NB4 (cell line): ENCODE data around the gene WDR45.

Source experiments
- DNase-seq: peaks from one replicate; pipeline ENCODE4 v3.0.0; 2010; ENCODE audit warnings: low read depth
- H3K4me3 ChIP-seq: one replicate; pipeline ENCODE4 v1.5.1; 2011; ENCODE audit warnings: mild to moderate bottlenecking, low read depth, low read length, moderate library complexity
- CTCF ChIP-seq: IDR thresholded peaks from one replicate; pipeline ENCODE4 v1.5.1; 2012; ENCODE audit warnings: low read depth, low read length
- MAX ChIP-seq: IDR thresholded peaks from 2 replicates; pipeline ENCODE4 v1.6.1; 2011; ENCODE audit warnings: low read depth, low read length
- MYC ChIP-seq: IDR thresholded peaks from 2 replicates; pipeline ENCODE4 v1.6.1; 2011; ENCODE audit warnings: low read depth, low read length
- POLR2A ChIP-seq: IDR thresholded peaks from 2 replicates; pipeline ENCODE4 v1.6.1; 2011; ENCODE audit warnings: mild to moderate bottlenecking; ENCODE audit not compliant: insufficient read length; ENCODE audit errors: extremely low read depth

WDR45 gene

GRCh38 chrX:49089553-49089952, 9.9 kb upstream of the WDR45 start:
- H3K4me3 ChIP-seq = no peak overlapping the region
- no peak for TF ChIP-seq MYC
- no peak for TF ChIP-seq POLR2A
- TF ChIP-seq MAX = no peak
- TF ChIP-seq CTCF = no peak
- no peak for DNase-seq

- DNase-seq = peak; percentile 24
- TF ChIP-seq POLR2A (no peak), CTCF (no peak), MAX (no peak), MYC (no peak)
- no peak overlapping the region for H3K4me3 ChIP-seq
Measured at GRCh38 chrX:49082271-49082871, 2.7 kb upstream of the WDR45 start.

- no peak overlapping the region for H3K4me3 ChIP-seq
- TF ChIP-seq MYC (no peak), MAX (no peak), POLR2A (no peak), CTCF (no peak)
- DNase-seq = no peak
Measured at GRCh38 chrX:49077941-49078340, 1.7 kb downstream of the WDR45 start.

GRCh38 chrX:49075347-49075746, 4.3 kb downstream of the WDR45 start:
- DNase-seq = peak; percentile 12
- H3K4me3 ChIP-seq = no peak overlapping the region
- TF ChIP-seq POLR2A (no peak), MYC (no peak), CTCF (peak; percentile 16), MAX (no peak)

GRCh38 chrX:49073601-49074575, 5.8 kb downstream of the WDR45 start, which contains the start of gene PRAF2:
TSS of gene PRAF2 (minus strand) at chrX:49074002. CDS start at chrX:49073987, 15 bp downstream.
- DNase-seq = peak; percentile 91
- peak within 1 kb of the TSS; percentile 53 for H3K4me3 ChIP-seq
- TF ChIP-seq MYC (0 out of 2 replicates have a peak, but pooled peaks have one; percentile 16), CTCF (no peak), MAX (peak; percentile 67), POLR2A (no peak)
